ENCODE data around the gene DTX1.

Gene DTX1

GRCh38 chr12:113134521-113134951 lies 78.0 kb downstream of the DTX1 start:
- Histone ChIP-seq H3K36me3 (ENCODE audit: control insufficient read depth, low read length) (peaks cover 11% of the 10 kb centered on the region), H3F3A (ENCODE audit: control insufficient read depth, insufficient read depth) (peaks cover 9% of the 10 kb centered on the region; the same call in 1 of the 2 replicates), H3K4me1 (ENCODE audit: control insufficient read depth, low read length) (peaks cover 70% of the 10 kb centered on the region), H3K9me3 (ENCODE audit: control insufficient read depth, insufficient read depth, low read length) (no peaks in the 10 kb centered on the region), H3K79me2 (ENCODE audit: control insufficient read depth, low read length) (peaks cover 47% of the 10 kb centered on the region), H3K27me3 (ENCODE audit: control insufficient read depth, low read length) (no peaks in the 10 kb centered on the region), H3K4me3 (ENCODE audit: low read length) (peak overlapping the region; percentile 95), H3K4me2 (ENCODE audit: low read length) (peak overlapping the region; percentile 94), H3K27ac (ENCODE audit: low read depth, low read length) (no peak overlapping the region), H3K9me2 (replicated peaks; ENCODE audit: control insufficient read depth, low read length) (no peaks in the 10 kb centered on the region), H4K20me1 (ENCODE audit: control insufficient read depth, insufficient read depth, low read depth, low read length) (no peaks in the 10 kb centered on the region)
- TF ChIP-seq EZH2phosphoT487 (IDR thresholded peaks at IDR 0.05; ENCODE audit: borderline replicate concordance, low read length), result no peak

- Histone ChIP-seq H3K36me3 (ENCODE audit: control insufficient read depth, low read length) (peaks cover 6% of the 10 kb centered on the region), H3K27ac (ENCODE audit: low read depth, low read length) (peak within 1 kb of the TSS; percentile 51), H4K20me1 (ENCODE audit: control insufficient read depth, insufficient read depth, low read depth, low read length) (no peaks in the 10 kb centered on the region), H3K4me3 (ENCODE audit: low read length) (peak within 1 kb of the TSS; percentile 95), H3K79me2 (ENCODE audit: control insufficient read depth, low read length) (peaks cover 42% of the 10 kb centered on the region), H3K4me1 (ENCODE audit: control insufficient read depth, low read length) (peaks cover 60% of the 10 kb centered on the region), H3K27me3 (ENCODE audit: control insufficient read depth, low read length) (no peaks in the 10 kb centered on the region), H3F3A (ENCODE audit: control insufficient read depth, insufficient read depth) (peaks cover 12% of the 10 kb centered on the region), H3K9me2 (replicated peaks; ENCODE audit: control insufficient read depth, low read length) (no peaks in the 10 kb centered on the region), H3K9me3 (ENCODE audit: control insufficient read depth, insufficient read depth, low read length) (no peaks in the 10 kb centered on the region), H3K4me2 (ENCODE audit: low read length) (peak within 1 kb of the TSS; percentile 94)
- TF ChIP-seq EZH2phosphoT487 (IDR thresholded peaks at IDR 0.05; ENCODE audit: borderline replicate concordance, low read length) (no peak), CTCF (IDR thresholded peaks at IDR 0.05; ENCODE audit: low read depth, low read length, poor library complexity, severe bottlenecking) (peak; percentile 81)
These were observed 78.9 kb downstream of the DTX1 start, which contains the start of gene RASAL1 for GRCh38 chr12:113135178-113136127. Gene RASAL1, minus strand, starts transcription at chr12:113135761. Its CDS starts 299 bp downstream, at chr12:113135462.

- Histone ChIP-seq H3K4me3 (ENCODE audit: low read length) (peak overlapping the region; percentile 72), H3K79me2 (ENCODE audit: control insufficient read depth, low read length) (peaks cover 35% of the 10 kb centered on the region), H3K4me1 (ENCODE audit: control insufficient read depth, low read length) (peaks cover 59% of the 10 kb centered on the region), H3K27ac (ENCODE audit: low read depth, low read length) (peak overlapping the region; percentile 51), H3K4me2 (ENCODE audit: low read length) (peak overlapping the region; percentile 94), H4K20me1 (ENCODE audit: control insufficient read depth, insufficient read depth, low read depth, low read length) (no peaks in the 10 kb centered on the region), H3K27me3 (ENCODE audit: control insufficient read depth, low read length) (no peaks in the 10 kb centered on the region), H3K9me3 (ENCODE audit: control insufficient read depth, insufficient read depth, low read length) (no peaks in the 10 kb centered on the region), H3K36me3 (ENCODE audit: control insufficient read depth, low read length) (peaks cover 3% of the 10 kb centered on the region; the same call in 1 of the 2 replicates), H3K9me2 (replicated peaks; ENCODE audit: control insufficient read depth, low read length) (no peaks in the 10 kb centered on the region), H3F3A (ENCODE audit: control insufficient read depth, insufficient read depth) (peaks cover 13% of the 10 kb centered on the region)
- no peak for TF ChIP-seq EZH2phosphoT487 (IDR thresholded peaks at IDR 0.05; ENCODE audit: borderline replicate concordance, low read length)
- no peak for TF ChIP-seq CTCF (IDR thresholded peaks at IDR 0.05; ENCODE audit: low read depth, low read length, poor library complexity, severe bottlenecking)
These were observed 79.8 kb downstream of the DTX1 start for GRCh38 chr12:113136128-113136989.
